Stimulated activated CD8-positive, alpha-beta memory T cell treated with anti-CD3 and anti-CD28 coated beads, Interleukin-12 subunit alpha, Interleukin-12 subunit beta, amount 100 ng/mL, for 24 hours (primary cell): ENCODE measurements around the gene BMP3.

Source experiments
- DNase-seq: peaks from one replicate; pipeline ENCODE4 v3.0.0-alpha.2; 2020; ENCODE audit errors: extremely low read depth

BMP3 gene

GRCh38 chr4:81040012-81040659 is 9.6 kb downstream of the BMP3 start:
- no peak for DNase-seq

GRCh38 chr4:81042578-81043365 is 12.3 kb downstream of the BMP3 start:
- DNase-seq = no peak

GRCh38 chr4:81049330-81049729 is 18.8 kb downstream of the BMP3 start:
- no peak for DNase-seq

- DNase-seq = no peak
These were observed 19.4 kb downstream of the BMP3 start for GRCh38 chr4:81049907-81050306.

- no peak for DNase-seq
These were observed 21.9 kb downstream of the BMP3 start for GRCh38 chr4:81052119-81053068.

GRCh38 chr4:81058621-81059020 is 28.1 kb downstream of the BMP3 start:
- DNase-seq = no peak

GRCh38 chr4:81060587-81061343 is 30.3 kb downstream of the BMP3 start:
- no peak for DNase-seq

- no peak for DNase-seq
These were observed 30.8 kb downstream of the BMP3 start for GRCh38 chr4:81061344-81061730.

GRCh38 chr4:81062001-81062400 is 31.5 kb downstream of the BMP3 start:
- no peak for DNase-seq

- no peak for DNase-seq
These were observed 34.9 kb downstream of the BMP3 start for GRCh38 chr4:81065446-81065845.

GRCh38 chr4:81069706-81070331 is 39.3 kb downstream of the BMP3 start:
- peak; percentile 3 for DNase-seq

- DNase-seq = no peak
These were observed 40.5 kb downstream of the BMP3 start for GRCh38 chr4:81071013-81071412.

- DNase-seq = no peak
These were observed 50.6 kb downstream of the BMP3 start for GRCh38 chr4:81081156-81081555.

- no peak for DNase-seq
These were observed 53.5 kb downstream of the BMP3 start for GRCh38 chr4:81084029-81084428.

- DNase-seq = no peak
These were observed 54.1 kb downstream of the BMP3 start for GRCh38 chr4:81084634-81085033.

- DNase-seq = no peak
These were observed 54.8 kb downstream of the BMP3 start for GRCh38 chr4:81085291-81085690.

GRCh38 chr4:81085979-81086378 is 55.5 kb downstream of the BMP3 start:
- DNase-seq = no peak

- no peak for DNase-seq
These were observed 63.4 kb downstream of the BMP3 start for GRCh38 chr4:81093720-81094401.

GRCh38 chr4:81095389-81095788 is 64.9 kb downstream of the BMP3 start:
- no peak for DNase-seq

GRCh38 chr4:81096566-81096965 is 66.1 kb downstream of the BMP3 start:
- no peak for DNase-seq

- no peak for DNase-seq
These were observed 71.6 kb downstream of the BMP3 start for GRCh38 chr4:81102107-81102506.
